ENCODE data around the gene CD80.

- no peak for TF ChIP-seq CTCF (IDR thresholded peaks at IDR 0.05)
- TF ChIP-seq POLR2A (IDR thresholded peaks at IDR 0.05), result no peak
Observed at GRCh38 chr3:119597548-119598288, 38.3 kb upstream of the CD80 start, which contains the start of gene PLA1A.

Data from esophagus squamous epithelium (tissue), 4 donors.